Chondrocyte (in vitro differentiated cells): Measurements from ENCODE around the gene SORL1-AS1.

Source experiments
- DNase-seq: peaks from one replicate; pipeline ENCODE4 v3.0.0; 2021; ENCODE audit warnings: mixed read lengths, low spot score
- H3K27ac Mint-ChIP-seq: one replicate; pipeline ENCODE4 v1.8.0; 2021; ENCODE audit warnings: mild to moderate bottlenecking, moderate library complexity, mixed read lengths; ENCODE audit not compliant: unreplicated experiment
- H3K27me3 Mint-ChIP-seq: 2 replicates; pipeline ENCODE4 v1.8.0; 2021; ENCODE audit warnings: low read depth, mixed read lengths
- H3K36me3 Mint-ChIP-seq: 2 replicates; pipeline ENCODE4 v1.8.0; 2021; ENCODE audit warnings: low read depth, mixed read lengths
- H3K4me1 Mint-ChIP-seq: 2 replicates; pipeline ENCODE4 v1.8.0; 2021; ENCODE audit warnings: low read depth, mild to moderate bottlenecking, mixed read lengths
- H3K4me3 Mint-ChIP-seq: one replicate; pipeline ENCODE4 v1.8.0; 2021; ENCODE audit warnings: mild to moderate bottlenecking, moderate library complexity, mixed read lengths; ENCODE audit not compliant: unreplicated experiment
- H3K9me3 Mint-ChIP-seq: 2 replicates; pipeline ENCODE4 v1.8.0; 2021; ENCODE audit warnings: low read depth, mixed read lengths
- CTCF ChIP-seq: fragments of 200-600 bp; sonication (generic); IDR thresholded peaks from 2 replicates; pipeline ENCODE4 v1.5.0; 2021; ENCODE audit warnings: antibody characterized with exemption, mild to moderate bottlenecking, moderate library complexity

The SORL1-AS1 gene

GRCh38 chr11:121467471-121467870 is 14.7 kb upstream of the SORL1-AS1 start:
- Mint-ChIP-seq H3K27ac (peak overlapping the region; percentile 87), H3K9me3 (no peaks in the 10 kb centered on the region), H3K36me3 (no peaks in the 10 kb centered on the region), H3K27me3 (peaks cover under 1% of the 10 kb centered on the region), H3K4me3 (no peak overlapping the region), H3K4me1 (peaks cover 59% of the 10 kb centered on the region)
- no peak for TF ChIP-seq CTCF
- DNase-seq = no peak

- peaks cover 9% of the 10 kb centered on the region for H3K27me3 Mint-ChIP-seq
- peak overlapping the region; percentile 87 for H3K27ac Mint-ChIP-seq
- H3K9me3 Mint-ChIP-seq = no peaks in the 10 kb centered on the region
- no peaks in the 10 kb centered on the region for H3K36me3 Mint-ChIP-seq
- peak overlapping the region; percentile 51 for H3K4me3 Mint-ChIP-seq
- no peak for TF ChIP-seq CTCF
- no peak for DNase-seq
- H3K4me1 Mint-ChIP-seq = peaks cover 59% of the 10 kb centered on the region
Measured at GRCh38 chr11:121466063-121466794, 13.5 kb upstream of the SORL1-AS1 start.

GRCh38 chr11:121465709-121466062 is 12.9 kb upstream of the SORL1-AS1 start:
- Mint-ChIP-seq H3K27me3 (peaks cover 12% of the 10 kb centered on the region), H3K4me1 (peaks cover 59% of the 10 kb centered on the region), H3K36me3 (no peaks in the 10 kb centered on the region), H3K4me3 (no peak overlapping the region), H3K27ac (peak overlapping the region; percentile 87), H3K9me3 (no peaks in the 10 kb centered on the region)
- no peak for DNase-seq
- TF ChIP-seq CTCF = no peak

- Mint-ChIP-seq H3K27me3 (peaks cover 19% of the 10 kb centered on the region), H3K9me3 (no peaks in the 10 kb centered on the region), H3K4me3 (no peak overlapping the region), H3K27ac (peak overlapping the region; percentile 85), H3K36me3 (no peaks in the 10 kb centered on the region), H3K4me1 (peaks cover 52% of the 10 kb centered on the region)
- no peak for DNase-seq
- no peak for TF ChIP-seq CTCF
Measured at GRCh38 chr11:121464352-121464946, 11.7 kb upstream of the SORL1-AS1 start.

GRCh38 chr11:121463689-121464335 is 11.0 kb upstream of the SORL1-AS1 start:
- Mint-ChIP-seq H3K9me3 (no peaks in the 10 kb centered on the region), H3K27me3 (peaks cover 19% of the 10 kb centered on the region), H3K4me3 (no peak overlapping the region), H3K4me1 (peaks cover 46% of the 10 kb centered on the region), H3K36me3 (no peaks in the 10 kb centered on the region), H3K27ac (peak overlapping the region; percentile 85)
- TF ChIP-seq CTCF = no peak
- no peak for DNase-seq
